ENCODE results near the gene MICAL2. TPM values are rescaled to one million over a fixed set of nuclear protein-coding genes. Genes with fewer than 3 reads are reported as not detected.

The MICAL2 gene, protein sequence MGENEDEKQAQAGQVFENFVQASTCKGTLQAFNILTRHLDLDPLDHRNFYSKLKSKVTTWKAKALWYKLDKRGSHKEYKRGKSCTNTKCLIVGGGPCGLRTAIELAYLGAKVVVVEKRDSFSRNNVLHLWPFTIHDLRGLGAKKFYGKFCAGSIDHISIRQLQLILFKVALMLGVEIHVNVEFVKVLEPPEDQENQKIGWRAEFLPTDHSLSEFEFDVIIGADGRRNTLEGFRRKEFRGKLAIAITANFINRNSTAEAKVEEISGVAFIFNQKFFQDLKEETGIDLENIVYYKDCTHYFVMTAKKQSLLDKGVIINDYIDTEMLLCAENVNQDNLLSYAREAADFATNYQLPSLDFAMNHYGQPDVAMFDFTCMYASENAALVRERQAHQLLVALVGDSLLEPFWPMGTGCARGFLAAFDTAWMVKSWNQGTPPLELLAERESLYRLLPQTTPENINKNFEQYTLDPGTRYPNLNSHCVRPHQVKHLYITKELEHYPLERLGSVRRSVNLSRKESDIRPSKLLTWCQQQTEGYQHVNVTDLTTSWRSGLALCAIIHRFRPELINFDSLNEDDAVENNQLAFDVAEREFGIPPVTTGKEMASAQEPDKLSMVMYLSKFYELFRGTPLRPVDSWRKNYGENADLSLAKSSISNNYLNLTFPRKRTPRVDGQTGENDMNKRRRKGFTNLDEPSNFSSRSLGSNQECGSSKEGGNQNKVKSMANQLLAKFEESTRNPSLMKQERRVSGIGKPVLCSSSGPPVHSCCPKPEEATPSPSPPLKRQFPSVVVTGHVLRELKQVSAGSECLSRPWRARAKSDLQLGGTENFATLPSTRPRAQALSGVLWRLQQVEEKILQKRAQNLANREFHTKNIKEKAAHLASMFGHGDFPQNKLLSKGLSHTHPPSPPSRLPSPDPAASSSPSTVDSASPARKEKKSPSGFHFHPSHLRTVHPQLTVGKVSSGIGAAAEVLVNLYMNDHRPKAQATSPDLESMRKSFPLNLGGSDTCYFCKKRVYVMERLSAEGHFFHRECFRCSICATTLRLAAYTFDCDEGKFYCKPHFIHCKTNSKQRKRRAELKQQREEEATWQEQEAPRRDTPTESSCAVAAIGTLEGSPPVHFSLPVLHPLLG
- 100 to 1,000 TPM; 155 to 158 TPM for total RNA-seq

DNA sequence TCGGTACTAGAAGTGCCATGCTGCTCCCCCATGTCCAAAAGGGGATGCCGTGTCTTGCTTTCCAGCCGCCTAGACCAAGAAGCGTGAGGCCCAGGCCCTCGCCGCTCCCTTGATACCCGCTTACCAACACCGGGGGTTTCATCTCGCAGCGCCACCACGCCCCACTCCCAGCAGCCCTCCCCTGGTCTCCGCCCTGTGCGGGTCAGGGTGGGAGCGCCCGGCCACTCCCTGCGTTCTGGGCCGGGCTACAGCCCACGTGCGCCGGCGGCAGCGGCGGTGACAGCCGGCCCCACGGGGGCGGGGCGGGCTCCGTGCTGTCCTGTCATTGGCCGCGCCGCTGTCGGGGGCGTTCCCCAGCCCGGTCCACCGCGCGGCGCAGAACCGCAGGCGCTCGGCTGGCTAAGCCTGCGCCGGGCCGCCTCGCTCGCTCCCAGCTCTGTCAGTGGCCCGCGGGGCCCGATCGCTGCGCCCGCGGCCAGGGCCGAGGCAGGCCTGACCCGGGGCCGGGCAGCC lies at the start of gene MICAL2:
MICAL2 (plus strand) TSS at position 390 of the 513 bp plus-strand sequence. CDS start 51,566 bp downstream, outside the sequence.
- CTCF ChIA-PET = interaction anchor here (1.0 to 2.3 kb wide), 6 partner anchors 88 to 267 kb away, joined by 3 to 8 read pairs (median 4); no protein-coding TSS in a partner anchor
- POLR2A ChIA-PET = interaction anchor here (0.6 to 1.5 kb wide), 4 partner anchors 24 to 113 kb away, joined by 3 to 5 read pairs (median 3); no protein-coding TSS in a partner anchor

DNA sequence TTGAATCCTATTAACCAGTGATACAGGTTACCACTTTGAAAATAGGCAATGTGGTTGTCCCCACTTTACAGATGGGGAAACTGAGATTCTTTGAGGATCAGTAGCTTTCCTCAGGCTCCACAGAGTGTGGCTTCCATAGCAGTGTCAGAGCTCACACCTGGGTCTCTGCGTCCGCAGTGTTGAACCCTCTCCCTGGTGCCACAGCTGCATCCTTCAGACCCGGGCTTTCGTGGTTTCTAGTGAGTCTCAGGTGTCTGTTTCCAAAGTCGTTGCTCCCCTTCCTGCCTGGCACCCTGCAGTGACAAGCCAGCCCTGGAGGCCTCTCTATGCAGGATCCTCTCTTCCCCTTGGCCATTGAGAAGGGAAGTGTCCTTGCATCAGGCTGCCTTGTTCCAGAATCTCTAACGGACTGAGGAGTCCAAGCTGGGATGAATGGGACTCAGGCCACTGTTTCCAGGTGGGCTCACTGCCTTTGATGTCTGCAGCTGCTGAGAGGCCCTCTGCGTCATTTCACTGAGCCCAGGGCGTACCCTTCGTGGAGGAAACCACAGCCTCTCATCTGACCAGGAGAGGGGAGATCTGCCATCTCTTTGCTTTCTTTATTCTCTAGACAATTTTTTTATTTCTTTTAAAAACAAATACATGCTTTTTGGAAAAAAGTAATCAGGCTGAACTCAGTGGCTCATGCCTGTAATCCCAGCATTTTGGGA lies 48.4 kb upstream of the MICAL2 start:
- ChIA-PET POLR2A (no interaction called here), CTCF (no interaction called here)

DNA sequence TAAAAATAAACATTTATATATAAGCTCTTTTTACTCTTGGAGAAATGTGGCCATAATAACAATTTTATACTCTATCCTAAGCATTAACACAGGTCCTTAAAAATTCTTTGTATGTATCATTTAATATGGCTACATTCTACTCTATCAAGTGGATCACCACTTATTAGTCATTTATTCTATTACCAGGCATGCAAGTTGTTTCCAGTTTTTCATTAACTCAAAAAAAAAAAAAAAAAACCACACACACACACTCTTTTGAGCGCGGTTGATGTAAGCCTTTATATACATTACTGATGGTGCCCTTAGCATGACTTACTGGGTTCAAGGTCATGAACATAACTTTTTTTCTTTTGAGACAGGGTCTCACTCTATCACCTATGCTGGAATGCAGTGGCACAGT lies 47.1 kb upstream of the MICAL2 start:
- ChIA-PET POLR2A (no interaction called here), CTCF (interaction anchor here (0.7 kb wide), 1 partner anchor 19 kb away, joined by 3 read pairs; no protein-coding TSS in a partner anchor)

DNA sequence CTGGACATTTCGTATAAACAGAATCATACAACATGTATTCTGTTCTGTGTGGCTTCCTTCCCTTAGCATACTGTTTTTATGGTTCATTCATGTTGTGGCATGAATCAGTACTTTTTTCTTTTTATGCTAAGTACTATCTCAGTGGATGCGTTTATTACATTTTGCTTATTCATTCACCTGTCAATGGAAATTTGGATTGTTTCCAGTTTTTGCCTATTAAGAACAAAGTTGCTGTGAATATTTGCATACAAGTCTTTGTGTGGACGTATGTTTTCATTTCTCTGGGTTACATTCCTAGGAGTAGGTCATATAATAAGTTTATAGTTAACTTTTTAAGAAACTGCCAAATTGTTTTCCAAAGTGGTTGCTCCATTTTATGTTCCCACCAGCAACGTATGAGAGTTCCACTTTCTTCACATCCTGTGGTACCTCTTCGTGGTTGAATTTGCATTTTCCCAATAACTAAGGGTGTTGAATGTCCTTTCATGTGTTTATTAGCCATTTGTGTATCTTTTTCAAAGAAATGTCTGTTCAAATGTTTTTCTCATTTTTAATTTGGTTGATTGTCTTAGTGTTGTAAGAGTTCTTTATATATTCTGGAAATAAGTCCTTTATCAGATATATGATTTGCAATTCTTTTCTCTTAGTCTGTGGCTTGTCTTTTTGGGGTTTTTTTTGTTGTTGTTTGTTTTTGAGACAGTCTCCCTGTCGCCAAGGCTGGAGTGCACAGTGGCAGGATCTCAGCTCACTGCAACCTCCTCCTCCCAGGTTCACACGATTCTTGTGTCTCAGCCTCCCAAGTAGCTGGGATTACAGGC lies 46.0 kb upstream of the MICAL2 start:
- POLR2A ChIA-PET = no interaction called here
- CTCF ChIA-PET = no interaction called here

DNA sequence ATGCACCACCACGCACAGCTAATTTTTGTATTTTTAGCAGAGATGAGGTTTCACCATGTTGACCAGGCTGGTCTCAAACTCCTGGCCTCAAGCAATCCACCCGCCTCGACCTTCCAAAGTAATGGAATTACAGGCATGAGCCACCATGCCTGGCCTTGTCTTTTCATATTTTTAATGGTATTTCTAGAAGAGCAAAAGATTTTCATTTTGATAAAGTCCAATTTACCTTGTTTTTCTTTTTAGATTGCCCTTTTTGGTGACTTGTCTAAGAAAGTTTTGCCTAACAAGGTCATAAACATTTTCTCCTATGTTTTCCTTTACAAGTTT lies 45.5 kb upstream of the MICAL2 start:
- ChIA-PET CTCF (no interaction called here), POLR2A (no interaction called here)

DNA sequence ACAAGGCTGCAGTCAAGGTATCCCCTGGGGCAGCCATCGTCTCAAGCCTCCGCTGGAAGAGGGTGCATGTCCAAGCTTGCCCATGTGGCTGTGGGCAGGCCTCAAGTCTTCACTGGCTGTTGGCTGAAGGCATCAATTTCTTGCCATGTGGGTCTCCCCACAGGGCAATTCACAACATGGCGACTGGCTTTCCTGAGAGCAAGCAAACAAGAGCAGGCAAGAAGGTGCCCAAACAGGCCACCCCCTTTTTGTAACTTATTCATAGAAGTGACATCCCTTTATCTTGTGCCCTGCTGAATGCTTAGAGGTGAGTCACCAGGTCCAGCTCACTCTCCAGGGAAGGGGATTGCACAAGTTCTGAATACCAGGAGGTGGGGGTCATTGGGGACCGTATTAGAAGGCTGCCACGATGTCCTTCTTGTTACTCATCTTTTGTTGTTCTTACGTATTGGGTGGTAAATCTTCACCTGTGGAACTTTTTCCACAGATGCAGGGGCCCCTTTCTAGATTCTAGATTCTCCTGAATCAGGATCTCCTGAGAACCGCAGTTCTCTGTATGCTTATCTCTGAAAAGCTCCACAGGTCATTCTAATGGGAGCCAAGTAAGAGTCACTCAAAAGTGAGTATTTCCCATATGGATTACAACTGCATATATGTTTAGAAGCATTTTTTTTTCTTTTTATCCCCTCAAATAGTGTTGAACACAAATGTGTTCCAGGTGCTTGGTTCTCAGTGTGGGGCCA lies 44.2 kb upstream of the MICAL2 start:
- ChIA-PET POLR2A (no interaction called here), CTCF (interaction anchor here (1.2 to 1.6 kb wide), 3 partner anchors 17 to 214 kb away, joined by 3 to 5 read pairs (median 4); no protein-coding TSS in a partner anchor)

DNA sequence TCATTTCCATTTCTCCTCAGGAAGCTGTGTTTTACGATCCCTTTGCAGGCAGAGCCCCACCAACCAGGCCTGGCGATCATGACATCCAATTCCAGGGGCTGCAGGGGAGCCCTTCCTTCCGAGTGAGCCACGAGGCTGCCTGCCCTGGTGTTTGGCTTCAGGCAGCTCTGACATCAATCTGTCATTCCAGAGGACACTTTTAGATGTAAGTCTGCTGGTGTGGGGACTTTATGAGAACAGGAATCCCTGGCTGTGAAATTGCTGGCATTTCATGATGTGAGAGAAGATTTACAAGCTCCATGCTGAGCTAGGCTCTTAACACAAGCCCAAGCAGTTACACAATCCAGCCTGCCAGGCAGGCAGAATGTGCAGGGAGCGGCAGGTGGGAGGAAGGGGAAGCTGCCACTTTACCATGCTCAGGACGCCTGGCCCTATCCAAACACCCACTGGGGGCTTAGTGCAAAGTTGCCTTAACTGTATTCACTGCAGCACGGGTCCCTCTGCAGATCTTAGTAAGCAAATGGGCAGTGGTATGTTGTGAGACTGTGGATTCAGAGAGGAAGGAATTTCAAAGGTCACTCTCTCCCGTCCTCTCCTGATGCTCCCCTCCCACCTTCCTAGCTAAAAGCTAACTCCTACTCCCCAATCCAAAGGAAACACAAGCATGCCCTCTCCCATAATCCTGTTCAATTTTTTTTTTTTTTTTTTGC lies 43.4 kb upstream of the MICAL2 start:
- POLR2A ChIA-PET = interaction anchor here (0.6 kb wide), 1 partner anchor 17 kb away, joined by 9 read pairs; no protein-coding TSS in a partner anchor
- CTCF ChIA-PET = interaction anchor here (1.2 to 1.6 kb wide), 3 partner anchors 18 to 214 kb away, joined by 3 to 5 read pairs (median 4); no protein-coding TSS in a partner anchor

DNA sequence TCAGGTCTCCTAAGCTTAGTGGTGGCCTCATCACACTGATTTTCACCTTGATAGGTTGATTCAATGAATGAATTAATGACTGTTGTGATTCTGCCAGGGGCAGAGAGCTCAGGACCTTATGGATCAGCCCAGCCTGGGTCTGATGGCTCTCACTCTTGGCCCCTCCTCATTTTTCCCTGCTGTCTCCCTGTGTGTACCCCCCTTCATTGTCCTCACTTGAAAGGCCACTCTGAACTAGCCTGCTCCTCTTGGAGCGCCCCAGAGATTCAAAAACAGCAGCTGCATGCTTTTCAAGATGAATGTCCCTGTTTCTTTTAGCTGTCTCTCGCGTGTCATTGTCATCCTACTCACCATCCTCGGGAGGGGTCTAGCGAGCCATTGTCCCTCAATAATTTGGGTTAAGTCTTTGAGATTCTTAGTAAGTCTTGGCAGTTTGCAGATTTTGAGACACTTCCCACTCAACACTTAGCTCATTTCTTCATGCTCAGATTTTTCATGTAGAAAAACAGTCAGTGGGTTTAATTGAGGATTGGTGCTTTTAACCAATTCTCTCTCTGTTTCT lies 42.5 kb upstream of the MICAL2 start:
- ChIA-PET POLR2A (interaction anchor here (0.6 kb wide), 1 partner anchor 17 kb away, joined by 9 read pairs; no protein-coding TSS in a partner anchor), CTCF (no interaction called here)

DNA sequence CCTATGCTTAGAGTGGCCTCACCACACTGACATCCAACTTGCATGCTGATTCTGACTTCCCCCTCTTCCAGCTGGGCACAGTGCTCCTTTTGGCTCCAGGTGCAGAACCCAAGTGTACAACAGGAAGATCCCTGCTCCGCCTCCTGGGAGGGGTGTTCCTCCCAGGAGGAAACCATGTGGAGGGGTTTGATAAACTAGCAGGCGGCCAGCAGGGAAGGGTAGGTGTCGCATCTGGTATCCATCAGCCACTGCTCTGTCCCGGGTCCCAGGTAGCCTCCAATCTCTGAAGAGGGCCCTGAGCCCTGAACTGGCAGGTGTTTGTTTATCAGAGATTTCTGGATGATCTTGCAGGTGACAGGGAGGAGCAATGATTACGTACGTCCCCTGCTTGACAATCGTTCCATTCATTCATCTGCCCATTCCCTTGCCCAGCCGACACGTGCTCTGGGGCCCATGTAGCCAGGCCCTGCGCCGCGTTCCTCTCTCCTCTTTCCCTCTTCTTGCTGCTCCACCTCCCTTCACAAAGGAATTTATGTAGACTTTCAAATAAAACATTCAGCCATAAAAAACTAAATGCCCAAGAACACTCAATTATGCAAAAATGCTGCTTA lies 41.2 kb upstream of the MICAL2 start:
- CTCF ChIA-PET = no interaction called here
- POLR2A ChIA-PET = no interaction called here

DNA sequence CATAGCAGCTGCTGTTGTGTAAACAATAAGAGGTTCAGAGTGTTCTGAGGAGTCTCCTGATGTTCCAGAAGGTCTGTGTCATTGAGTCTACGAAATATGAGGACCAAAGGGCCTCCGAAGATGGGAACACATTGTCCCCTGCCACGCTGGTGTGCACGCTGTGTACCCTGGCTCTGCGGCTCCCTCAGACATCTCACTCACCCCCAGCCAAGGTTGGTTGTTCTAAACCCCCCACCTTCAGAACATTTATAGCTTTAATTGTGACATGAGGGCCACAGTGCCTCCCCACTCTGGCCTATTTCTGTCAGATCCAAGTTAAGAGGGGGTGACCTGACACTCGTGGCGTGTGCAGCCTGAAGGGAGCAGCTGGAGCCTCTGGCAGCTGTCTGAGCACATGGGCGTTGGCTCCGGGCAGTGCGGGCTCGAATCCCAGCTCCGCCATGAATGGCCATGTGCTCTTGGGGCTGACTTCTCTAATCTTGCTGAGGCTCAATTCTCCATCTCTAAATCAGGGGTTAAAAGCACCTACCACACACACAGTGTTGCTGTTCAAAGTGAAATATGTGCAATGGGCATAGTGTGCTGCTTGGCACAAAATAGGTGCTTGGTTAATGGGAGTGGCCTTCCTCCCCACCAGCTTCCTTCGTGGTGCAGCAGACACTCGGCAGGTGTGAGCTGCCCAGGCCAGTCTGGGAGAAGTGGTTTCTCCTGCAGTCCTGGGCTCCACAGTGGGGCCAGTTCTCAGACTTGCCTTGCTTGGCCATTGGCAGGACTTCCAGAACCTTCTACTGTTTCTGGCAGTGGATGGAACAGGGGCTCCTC lies 39.7 kb upstream of the MICAL2 start:
- POLR2A ChIA-PET = no interaction called here
- CTCF ChIA-PET = no interaction called here

DNA sequence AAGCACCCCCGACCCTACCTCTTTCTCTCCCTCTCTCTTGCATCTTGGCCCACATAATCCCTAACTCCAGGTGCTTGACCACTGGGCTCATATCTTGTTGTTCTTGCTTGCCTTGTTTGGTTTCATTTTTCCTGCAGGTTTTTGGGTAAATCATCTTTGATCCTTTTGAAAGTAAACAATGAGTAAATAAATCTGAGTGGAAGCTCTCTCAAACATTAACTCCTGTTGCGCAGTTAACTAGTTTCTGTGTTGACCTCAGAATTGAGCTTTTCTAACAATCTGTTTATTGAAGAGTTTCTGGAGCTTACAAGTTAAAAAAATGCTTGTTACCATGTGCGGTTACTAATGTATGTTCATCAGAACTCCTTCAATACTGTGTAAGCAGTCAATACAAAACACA lies 38.8 kb upstream of the MICAL2 start:
- POLR2A ChIA-PET = no interaction called here
- CTCF ChIA-PET = no interaction called here

DNA sequence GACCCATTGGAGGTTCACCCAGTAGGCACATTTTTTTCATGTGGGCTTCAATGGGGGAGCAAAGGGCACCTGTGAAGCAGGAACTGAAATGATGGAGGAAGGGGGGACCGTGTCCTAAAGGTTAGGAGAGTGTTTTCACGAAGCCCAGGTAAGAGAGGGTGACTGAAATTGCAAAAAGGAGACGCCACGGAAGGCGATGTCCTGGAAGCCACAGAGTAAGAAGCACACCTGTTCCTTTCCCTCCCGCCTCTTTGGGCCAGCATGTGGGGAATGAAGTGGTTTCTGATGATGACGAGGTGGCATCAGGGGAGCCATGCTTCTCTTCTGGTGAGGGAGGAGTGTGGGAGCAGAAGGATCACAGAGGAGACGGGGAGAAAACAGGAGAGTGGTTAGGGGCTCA lies 37.0 kb upstream of the MICAL2 start:
- CTCF ChIA-PET = interaction anchor here (1.5 kb wide), 1 partner anchor 21 kb away, joined by 4 read pairs; no protein-coding TSS in a partner anchor

DNA sequence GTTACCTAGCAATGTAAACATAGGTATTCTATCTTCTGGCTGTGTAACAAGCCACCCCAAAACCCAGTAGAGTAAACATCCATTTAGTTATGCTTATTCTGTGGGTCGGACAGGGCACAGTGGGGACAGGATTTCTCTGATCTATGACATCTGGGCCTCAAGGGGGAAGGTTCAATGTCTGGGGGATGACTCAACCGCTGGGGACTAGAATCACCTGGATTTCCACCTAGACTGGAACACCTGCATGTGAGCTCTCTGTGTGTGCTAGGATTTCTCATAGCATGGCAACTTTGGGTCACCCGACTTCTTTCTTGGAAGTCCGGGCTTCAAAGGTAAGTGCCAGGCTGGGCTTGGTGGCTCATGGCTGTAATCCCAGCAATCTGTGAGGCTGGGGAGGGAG lies 36.5 kb upstream of the MICAL2 start:
- ChIA-PET CTCF (interaction anchor here (1.5 kb wide), 1 partner anchor 21 kb away, joined by 4 read pairs; no protein-coding TSS in a partner anchor), POLR2A (no interaction called here)

More for the DNA sequence above, 37.0 kb upstream of the MICAL2 start:
- POLR2A ChIA-PET = no interaction called here

DNA sequence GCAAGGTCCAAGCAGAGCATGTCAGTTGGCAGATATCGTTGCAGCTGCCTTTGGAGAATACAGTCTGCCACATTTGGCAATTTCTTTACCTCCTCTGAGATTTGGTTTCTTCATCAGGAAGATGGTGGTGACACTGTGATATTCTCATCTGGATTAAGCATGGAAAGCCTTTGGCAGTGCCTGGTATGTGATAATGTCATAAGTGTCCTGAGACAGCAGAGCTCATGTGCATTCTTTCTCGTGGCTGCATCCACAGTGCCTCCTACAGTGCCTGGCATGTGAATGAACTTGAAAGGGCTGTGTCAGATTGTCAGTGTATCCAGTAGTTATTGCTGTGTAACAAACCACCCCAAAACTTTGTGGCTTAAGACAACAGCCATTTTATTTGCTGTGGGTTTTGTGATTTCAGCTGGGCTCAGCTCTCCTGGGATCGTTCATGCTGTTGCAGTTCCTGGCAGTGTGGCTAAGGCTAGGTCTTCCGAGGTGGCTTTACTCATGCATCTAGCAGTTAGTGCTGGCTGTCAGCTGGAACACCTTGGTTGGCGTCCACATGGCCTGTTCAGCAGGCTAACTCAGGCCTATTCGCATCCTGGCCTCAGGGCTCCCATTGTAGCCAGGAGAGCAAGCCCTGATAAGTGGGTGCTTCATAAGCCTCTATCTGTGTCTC lies 35.7 kb upstream of the MICAL2 start:
- ChIA-PET POLR2A (no interaction called here), CTCF (no interaction called here)

DNA sequence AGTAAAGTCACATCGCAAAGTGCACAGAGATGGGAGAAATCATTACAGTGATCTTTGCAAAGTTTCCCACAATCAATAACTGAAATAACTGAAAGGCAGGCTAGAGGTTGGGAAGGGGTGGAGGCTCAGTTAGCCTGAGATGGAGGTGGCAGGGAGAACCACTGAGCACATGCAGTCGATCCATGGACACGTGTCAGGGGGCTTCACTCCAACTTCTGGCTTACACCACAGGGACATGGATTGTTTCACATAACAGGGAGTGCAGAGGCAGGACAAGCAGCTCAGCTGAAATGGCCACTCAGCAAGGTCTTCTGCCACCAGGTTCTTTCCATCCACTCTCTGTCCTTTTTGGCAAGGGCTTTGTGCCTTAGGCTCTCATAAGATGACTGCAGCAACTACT lies 35.1 kb upstream of the MICAL2 start:
- CTCF ChIA-PET = no interaction called here
- POLR2A ChIA-PET = no interaction called here
